Measurements from ENCODE around the gene MED19.
A peak's percentile ranks its signal among the peaks of the same experiment; 100 is the strongest.
"Not testable (repeated sequence)": the region's sequence is repeated elsewhere in the genome, so short reads cannot be mapped to it uniquely, and the experiment has no call there.

The MED19 gene

GRCh38 chr11:57713835-57714234 is 1.8 kb upstream of the MED19 start:
- Histone ChIP-seq H3K4me1 (peaks cover 31 to 48% (median 35%) of the 10 kb centered on the region in 10 experiments), H4K20me1 (peaks cover 0 to 63% (median 37%) of the 10 kb centered on the region in 11 experiments; a peak in 17 of 22 replicates), H3K4me2 (peak overlapping the region; percentile 90 to 100 (median 97)), H3K36me3 (peaks cover 15 to 47% (median 32%) of the 10 kb centered on the region in 11 experiments), H3K4me3 (peak overlapping the region; percentile 83 to 98 (median 92)), H3K27ac (peak overlapping the region in 5 of 11 experiments; percentile 84 to 92 (median 90); a peak in 4 of 22 replicates), H3K9ac (peak overlapping the region; percentile 86 to 96 (median 92)), H3K27me3 (no peaks in the 10 kb centered on the region), H3K9me3 (replicated peaks in 1 of 11) (peaks cover 0 to 17% (median 9%) of the 10 kb centered on the region in 11 experiments; a peak in 9 of 22 replicates)
- TF ChIP-seq Cebpa-rat (IDR thresholded peaks at IDR 0.05): no peak

DNA sequence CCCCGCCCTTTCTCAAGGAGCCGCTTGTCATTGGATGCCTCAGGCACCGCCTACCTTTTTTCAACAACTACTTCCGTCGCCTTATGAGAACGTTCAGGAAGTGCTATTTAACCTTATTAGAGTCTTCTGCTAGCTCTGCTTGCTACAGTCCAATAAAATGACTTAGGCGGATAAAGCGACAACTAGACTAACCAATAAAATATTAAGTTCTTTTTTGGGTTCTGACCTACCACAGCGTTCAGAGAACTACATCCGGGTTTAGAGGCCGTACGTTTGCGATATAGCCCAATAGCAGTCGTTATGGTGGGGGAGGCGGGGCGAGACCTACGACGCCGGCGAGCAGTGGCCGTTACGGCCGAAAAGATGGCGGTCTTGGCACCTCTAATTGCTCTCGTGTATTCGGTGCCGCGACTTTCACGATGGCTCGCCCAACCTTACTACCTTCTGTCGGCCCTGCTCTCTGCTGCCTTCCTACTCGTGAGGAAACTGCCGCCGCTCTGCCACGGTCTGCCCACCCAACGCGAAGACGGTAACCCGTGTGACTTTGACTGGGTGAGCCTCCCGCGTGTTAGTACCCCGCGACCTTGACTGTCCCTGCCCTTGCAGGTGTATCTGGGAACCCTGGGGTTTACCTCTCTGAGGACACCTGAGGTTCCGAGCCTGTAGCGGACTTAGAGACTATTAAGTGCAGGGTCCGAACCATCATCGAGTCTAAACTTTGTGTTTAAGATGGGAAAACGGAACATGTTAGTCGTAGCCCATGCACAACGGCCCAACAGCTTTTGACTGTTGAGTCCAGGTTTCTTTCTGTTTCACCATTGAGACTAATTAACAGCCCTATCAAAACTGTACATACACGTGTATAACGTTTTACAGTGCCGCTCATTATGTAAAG is 488 bp upstream of the MED19 start, which contains the start of gene TMX2:
TMX2 (plus strand) TSS at position 338 of the 895 bp plus-strand sequence; CDS start at position 364, 26 bp downstream.
- Histone ChIP-seq H3K4me3 (peak within 1 kb of the TSS; percentile 83 to 98 (median 92)), H3K27ac (peak within 1 kb of the TSS; percentile 77 to 95 (median 90)), H4K20me1 (peaks cover 0 to 63% (median 26%) of the 10 kb centered on the region in 11 experiments; a peak in 17 of 22 replicates), H3K9ac (peak within 1 kb of the TSS; percentile 86 to 96 (median 92)), H3K36me3 (peaks cover 16 to 49% (median 31%) of the 10 kb centered on the region in 11 experiments; a peak in 21 of 22 replicates), H3K4me1 (peaks cover 31 to 57% (median 35%) of the 10 kb centered on the region in 10 experiments), H3K4me2 (peak within 1 kb of the TSS; percentile 91 to 100 (median 97)), H3K27me3 (no peaks in the 10 kb centered on the region), H3K9me3 (replicated peaks in 1 of 11) (peaks cover 0 to 12% (median 9%) of the 10 kb centered on the region in 11 experiments; a peak in 9 of 22 replicates)
- no peak for TF ChIP-seq Cebpa-rat (IDR thresholded peaks at IDR 0.05)

DNA sequence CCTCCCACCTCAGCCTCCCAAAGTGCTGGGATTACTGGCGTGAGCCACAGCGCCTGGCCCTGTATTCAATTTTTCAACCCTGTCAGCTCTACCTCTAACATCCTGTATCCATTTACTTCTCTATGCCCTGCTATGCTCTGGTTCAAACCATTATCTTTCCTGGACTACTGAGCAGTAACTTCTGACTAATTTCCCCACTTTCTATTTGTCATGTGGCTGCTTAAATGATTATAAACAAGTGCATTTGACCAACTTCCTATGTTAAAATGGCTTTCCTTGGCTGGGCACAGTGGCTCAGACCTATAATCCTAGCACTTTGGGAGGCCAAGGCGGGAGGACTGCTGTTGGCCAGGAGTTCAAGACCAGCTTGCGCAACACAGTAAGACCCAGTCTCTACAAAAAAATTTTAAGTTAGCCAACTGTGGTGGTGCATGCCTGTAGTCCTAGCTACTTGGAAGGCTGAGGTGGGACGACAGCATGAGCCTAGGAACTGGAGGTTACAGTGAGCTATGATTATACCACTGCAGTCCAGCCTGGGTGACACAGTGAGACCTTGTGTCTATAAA is 2.1 kb downstream of the MED19 start:
- no peaks in the 10 kb centered on the region for H3K27me3 ChIP-seq
- H3K27ac ChIP-seq: no peak overlapping the region
- peak overlapping the region in 2 of 11 experiments; percentile 1 to 87; a peak in 2 of 22 replicates for H3K9ac ChIP-seq
- peaks cover 27 to 69% (median 40%) of the 10 kb centered on the region in 11 experiments for H3K36me3 ChIP-seq
- TF ChIP-seq Cebpa-rat (IDR thresholded peaks at IDR 0.05): peak in 5 of 11 experiments; percentile 24 to 55 (median 43); a peak in 4 of 22 replicates
- H4K20me1 ChIP-seq: peaks cover 0 to 84% (median 33%) of the 10 kb centered on the region in 11 experiments; a peak in 18 of 22 replicates
- peaks cover 0 to 6% (median 4%) of the 10 kb centered on the region in 11 experiments; a peak in 7 of 22 replicates for H3K9me3 ChIP-seq (replicated peaks in 1 of 11)
- peak overlapping the region in 8 of 11 experiments; percentile 87 to 97 (median 92); a peak in 7 of 22 replicates for H3K4me2 ChIP-seq
- H3K4me3 ChIP-seq: no peak overlapping the region
- H3K4me1 ChIP-seq: peaks cover 31 to 56% (median 35%) of the 10 kb centered on the region in 10 experiments

- H3K9me3 ChIP-seq (replicated peaks in 1 of 11); H3K4me2 ChIP-seq; H3K27ac ChIP-seq; H3K27me3 ChIP-seq; H3K4me3 ChIP-seq; H3K9ac ChIP-seq: not testable (repeated sequence)
- peaks cover 67 to 95% (median 79%) of the 10 kb centered on the region in 11 experiments for H3K36me3 ChIP-seq
- peaks cover 0 to 85% (median 48%) of the 10 kb centered on the region in 11 experiments; a peak in 18 of 22 replicates for H4K20me1 ChIP-seq
- peaks cover 5 to 27% (median 9%) of the 10 kb centered on the region in 10 experiments; a peak in 18 of 20 replicates for H3K4me1 ChIP-seq
Measured at GRCh38 chr11:57705432-57705831, 6.6 kb downstream of the MED19 start.

- Histone ChIP-seq H3K4me3 (no peak overlapping the region), H3K4me2 (no peak overlapping the region), H3K9me3 (replicated peaks in 1 of 11) (no peaks in the 10 kb centered on the region), H3K9ac (no peak overlapping the region), H3K27ac (no peak overlapping the region), H3K36me3 (peaks cover 72 to 96% (median 84%) of the 10 kb centered on the region in 11 experiments), H3K27me3 (no peaks in the 10 kb centered on the region), H4K20me1 (peaks cover 0 to 82% (median 48%) of the 10 kb centered on the region in 11 experiments; a peak in 18 of 22 replicates), H3K4me1 (peaks cover under 1 to 22% (median 4%) of the 10 kb centered on the region in 10 experiments; a peak in 15 of 20 replicates)
- no peak for TF ChIP-seq Cebpa-rat (IDR thresholded peaks at IDR 0.05)
Measured at GRCh38 chr11:57704932-57705331, 7.1 kb downstream of the MED19 start.

GRCh38 chr11:57703341-57703740 is 8.7 kb downstream of the MED19 start:
- H3K27me3 ChIP-seq: no peaks in the 10 kb centered on the region
- H3K4me2 ChIP-seq: no peak overlapping the region
- H3K4me3 ChIP-seq: no peak overlapping the region
- H3K36me3 ChIP-seq: peaks cover 80 to 99% (median 86%) of the 10 kb centered on the region in 11 experiments
- no peaks in the 10 kb centered on the region for H3K9me3 ChIP-seq (replicated peaks in 1 of 11)
- peak overlapping the region in 1 of 11 experiments; percentile 2; a peak in 1 of 22 replicates for H3K9ac ChIP-seq
- TF ChIP-seq Cebpa-rat (IDR thresholded peaks at IDR 0.05): no peak
- H3K4me1 ChIP-seq: peaks cover 0 to 7% (median 0%) of the 10 kb centered on the region in 10 experiments; a peak in 1 of 20 replicates
- peaks cover 0 to 78% (median 54%) of the 10 kb centered on the region in 11 experiments; a peak in 20 of 22 replicates for H4K20me1 ChIP-seq
- H3K27ac ChIP-seq: no peak overlapping the region

DNA sequence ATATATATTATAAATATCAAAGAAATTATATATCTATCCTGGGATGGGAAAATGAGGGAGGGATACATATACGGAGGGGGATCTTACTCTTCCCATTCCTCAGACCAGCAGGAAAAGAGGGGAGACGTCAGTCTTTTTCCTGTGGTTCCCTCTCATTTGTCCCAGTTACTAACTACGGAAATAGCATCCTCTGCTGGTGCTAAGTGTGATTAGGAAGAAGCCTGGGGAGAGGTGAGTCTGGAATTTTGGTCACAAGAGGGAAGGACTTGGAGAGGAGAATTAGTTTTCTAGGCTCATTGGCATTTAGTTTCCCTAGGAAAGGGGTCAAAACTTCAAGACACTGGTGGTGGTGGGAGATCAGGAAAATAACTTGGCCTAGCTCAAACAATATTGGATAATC is 11.6 kb downstream of the MED19 start:
- no peak overlapping the region for H3K4me3 ChIP-seq
- TF ChIP-seq Cebpa-rat (IDR thresholded peaks at IDR 0.05): no peak
- H3K36me3 ChIP-seq: peaks cover 92 to 100% (median 99%) of the 10 kb centered on the region in 11 experiments
- H4K20me1 ChIP-seq: peaks cover 0 to 68% (median 46%) of the 10 kb centered on the region in 11 experiments; a peak in 19 of 22 replicates
- no peak overlapping the region for H3K27ac ChIP-seq
- no peaks in the 10 kb centered on the region for H3K9me3 ChIP-seq (replicated peaks in 1 of 11)
- H3K9ac ChIP-seq: no peak overlapping the region
- H3K4me2 ChIP-seq: no peak overlapping the region
- H3K4me1 ChIP-seq: no peaks in the 10 kb centered on the region
- no peaks in the 10 kb centered on the region for H3K27me3 ChIP-seq

DNA sequence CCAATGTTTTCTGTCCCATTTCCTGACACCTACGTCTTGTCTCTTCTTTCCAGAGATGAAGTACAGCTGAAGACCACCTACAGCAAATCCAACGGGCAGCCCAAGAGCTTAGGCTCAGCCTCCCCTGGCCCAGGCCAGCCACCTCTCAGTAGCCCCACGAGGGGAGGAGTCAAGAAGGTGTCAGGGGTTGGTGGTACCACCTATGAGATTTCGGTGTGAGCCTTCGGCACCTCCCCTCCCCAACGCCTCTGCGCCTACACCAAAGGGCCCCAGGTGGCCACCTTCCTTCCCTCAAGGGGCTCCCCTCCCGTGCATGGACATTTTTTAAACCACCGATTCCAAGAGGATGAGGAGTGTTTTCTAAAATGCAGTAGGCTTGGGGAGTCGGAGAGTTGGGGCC is 12.2 kb downstream of the MED19 start:
- H3K9ac ChIP-seq: no peak overlapping the region
- peaks cover 0 to 69% (median 44%) of the 10 kb centered on the region in 11 experiments; a peak in 19 of 22 replicates for H4K20me1 ChIP-seq
- no peak overlapping the region for H3K4me3 ChIP-seq
- H3K4me1 ChIP-seq: no peaks in the 10 kb centered on the region
- H3K27ac ChIP-seq: no peak overlapping the region
- no peaks in the 10 kb centered on the region for H3K9me3 ChIP-seq (replicated peaks in 1 of 11)
- H3K4me2 ChIP-seq: no peak overlapping the region
- H3K27me3 ChIP-seq: no peaks in the 10 kb centered on the region
- TF ChIP-seq Cebpa-rat (IDR thresholded peaks at IDR 0.05): no peak
- H3K36me3 ChIP-seq: peaks cover 95 to 100% (median 99%) of the 10 kb centered on the region in 11 experiments

All from BLaER1 treated with 17β-estradiol and CSF1 and Interleukin-3, amounts not matched to agents 10 nM and 100 nM (cell line).